Spinal cord (tissue), 10 donors: ENCODE results near the gene ZNF521. TPM values are rescaled to one million over a fixed set of nuclear protein-coding genes. Genes with fewer than 3 reads are reported as not detected.

ENCODE experiments used
- DNase-seq, 6 donors: peaks; one replicate each; pipeline versions ENCODE4 v3.0.0 to v3.0.0-alpha.2; 2013 to 2015; ENCODE audit warnings: low spot score in 6 of 6, low read depth in 4 of 6
- H3K27ac ChIP-seq: one replicate; pipeline ENCODE4 v1.5.1; 2013; ENCODE audit warnings: low read depth, low read length, control low read depth
- H3K27me3 ChIP-seq: one replicate; pipeline ENCODE4 v1.6.1; 2013; ENCODE audit warnings: low read length; ENCODE audit not compliant: control insufficient read depth, insufficient read depth
- H3K36me3 ChIP-seq: one replicate; pipeline ENCODE4 v1.6.1; 2013; ENCODE audit warnings: low read length; ENCODE audit not compliant: control insufficient read depth, insufficient read depth
- H3K4me1 ChIP-seq: one replicate; pipeline ENCODE4 v1.6.1; 2013; ENCODE audit warnings: low read length; ENCODE audit not compliant: control insufficient read depth, insufficient read depth
- H3K4me3 ChIP-seq: one replicate; pipeline ENCODE4 v1.5.1; 2013; ENCODE audit warnings: low read depth, low read length, control low read depth
- H3K9me3 ChIP-seq: one replicate; pipeline ENCODE4 v1.6.1; 2013; ENCODE audit warnings: low read length; ENCODE audit not compliant: control insufficient read depth, insufficient read depth
- WGBS: methylation state at CpG from one replicate; pipeline ENCODE4 v1.1.5; 2013; ENCODE audit warnings: missing lambda C conversion rate; ENCODE audit not compliant: insufficient coverage; 5-methylcytosine and 5-hydroxymethylcytosine counted together
- polyA plus RNA-seq, 2 donors: library from polyadenylated mRNA; unstranded; fragments of 120-200 nt; gene quantifications; one replicate each; pipeline ENCODE4 v1.2.1, GENCODE V29; 2013; ENCODE audit not compliant: insufficient read length in 2 of 2
- total RNA-seq, 2 donors: library from RNA; depleted of rRNA in 1 of 2; stranded (reverse); fragments of 120-200 nt in 1 of 2; fragments of >200 nt in 1 of 2; gene quantifications; one replicate each; pipeline versions ENCODE4 v1.2.3 to v1.2.4, GENCODE V29; 2013 to 2014
- donor health status: healthy.

The ZNF521 gene
- total and polyA plus RNA-seq, 4 donors, result 54.8 to 64.4 (median 62.1) TPM

DNA sequence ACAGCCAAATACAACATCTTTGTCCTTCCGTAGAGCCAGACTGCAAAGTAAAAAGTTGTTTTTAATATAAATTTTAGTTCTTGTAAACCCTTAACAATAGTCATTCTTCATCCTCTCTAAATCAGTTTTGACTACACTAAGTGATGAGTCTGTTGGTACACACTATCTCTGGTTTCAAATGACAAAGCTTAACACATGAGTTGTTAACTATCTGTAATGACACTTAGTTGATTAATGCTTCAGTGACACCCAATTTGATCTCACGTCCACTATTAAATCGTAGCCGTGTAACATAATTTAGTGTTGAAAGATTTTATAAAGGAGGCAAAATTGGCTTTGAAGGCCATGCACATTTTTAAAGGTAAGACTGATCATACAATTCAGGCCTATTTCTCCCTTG is 181.6 kb downstream of the ZNF521 start:
- Histone ChIP-seq H3K27ac (no peak overlapping the region), H3K36me3 (no peaks in the 10 kb centered on the region), H3K4me3 (no peak overlapping the region), H3K4me1 (no peaks in the 10 kb centered on the region), H3K27me3 (no peaks in the 10 kb centered on the region), H3K9me3 (no peaks in the 10 kb centered on the region)
- WGBS, result no CpG with 5 or more reads among the region's 4 CpGs
- DNase-seq, result no peak

DNA sequence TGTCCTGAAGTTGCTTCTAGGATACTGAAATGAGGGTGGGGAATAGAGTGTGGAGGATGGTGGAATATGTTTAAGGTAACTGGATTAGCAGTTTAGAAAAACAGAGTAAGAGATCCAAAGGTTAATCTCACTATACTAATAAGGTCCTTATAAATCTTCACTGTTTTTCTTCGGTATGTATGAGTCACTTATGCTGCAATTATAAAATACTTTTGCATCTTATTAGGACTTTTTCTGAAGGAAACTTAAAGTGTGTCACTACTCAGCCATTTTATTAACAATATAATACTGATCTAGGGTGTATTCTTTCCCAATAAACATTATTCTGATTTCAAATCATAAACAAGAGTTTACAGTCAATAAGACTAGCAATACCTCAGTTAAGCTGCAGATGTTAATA is 182.3 kb downstream of the ZNF521 start:
- Histone ChIP-seq H3K27ac (no peak overlapping the region), H3K27me3 (no peaks in the 10 kb centered on the region), H3K4me3 (no peak overlapping the region), H3K9me3 (no peaks in the 10 kb centered on the region), H3K36me3 (no peaks in the 10 kb centered on the region), H3K4me1 (peaks cover under 1% of the 10 kb centered on the region)
- WGBS, result no CpG with 5 or more reads among the region's 1 CpG
- DNase-seq, result no peak

DNA sequence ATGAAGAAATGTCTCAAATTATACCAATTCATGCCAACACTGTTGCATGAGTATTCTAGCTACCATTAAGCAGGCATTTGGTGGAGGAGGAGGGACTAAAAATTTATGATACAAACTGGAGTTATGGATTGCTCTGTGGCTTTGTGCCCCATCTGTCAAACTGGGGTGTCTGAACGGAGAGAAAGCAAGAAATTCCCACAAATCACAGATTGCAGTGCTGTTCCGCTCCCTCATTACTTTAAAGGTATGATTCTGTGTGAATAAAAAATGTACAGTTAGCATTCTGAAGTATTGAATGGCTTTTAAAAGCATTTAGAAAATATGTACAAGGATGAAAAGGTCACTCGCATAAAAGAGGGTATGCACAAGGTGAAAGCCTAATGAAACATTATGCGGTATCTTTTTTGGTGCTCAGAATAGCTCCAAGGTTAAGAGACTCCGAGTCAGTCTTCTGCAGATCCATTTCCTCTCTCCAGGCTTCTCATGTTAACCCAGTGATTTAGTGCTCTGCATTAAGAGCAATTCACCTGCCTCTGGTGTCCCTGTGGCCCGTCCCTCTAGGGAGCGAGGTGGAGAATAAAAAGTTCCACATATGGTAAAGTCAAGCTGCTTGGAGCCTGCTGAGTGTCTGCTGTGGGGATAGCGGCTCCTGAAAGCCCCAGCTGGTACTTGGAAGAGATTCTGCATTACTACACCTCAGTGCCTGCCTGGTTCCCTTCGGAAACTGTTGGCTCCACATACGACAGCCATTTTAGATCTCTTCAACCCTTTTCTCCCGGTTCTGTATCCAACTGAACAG is 184.2 kb downstream of the ZNF521 start:
- no peak overlapping the region for H3K27ac ChIP-seq
- no peaks in the 10 kb centered on the region for H3K27me3 ChIP-seq
- H3K4me3 ChIP-seq, result no peak overlapping the region
- no peaks in the 10 kb centered on the region for H3K36me3 ChIP-seq
- DNase-seq, result peak in 2 of 6 donors; percentile 86 to 88
- 50% methylated on average over 8 of the region's 11 CpGs for WGBS
- no peaks in the 10 kb centered on the region for H3K9me3 ChIP-seq
- H3K4me1 ChIP-seq, result peaks cover 7% of the 10 kb centered on the region

DNA sequence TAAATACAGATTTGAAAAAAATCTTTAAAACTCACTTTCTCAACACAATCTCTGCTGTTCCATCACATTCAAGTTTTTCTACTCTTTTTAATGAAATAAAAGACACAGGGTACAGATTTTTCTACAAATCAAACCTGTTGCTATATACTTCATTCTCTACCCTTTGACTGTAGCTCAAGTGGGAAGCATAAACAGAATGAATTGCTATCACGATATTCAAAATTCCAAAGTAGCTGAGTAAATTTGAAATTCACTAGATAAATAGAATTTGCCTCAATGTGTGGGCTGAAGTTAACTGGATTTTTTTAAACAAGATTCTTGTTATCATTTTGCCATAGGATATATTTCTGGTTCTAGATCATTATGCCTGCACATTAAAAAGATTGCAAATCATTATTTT is 185.9 kb downstream of the ZNF521 start:
- Histone ChIP-seq H3K9me3 (no peaks in the 10 kb centered on the region), H3K4me3 (no peak overlapping the region), H3K4me1 (peaks cover 7% of the 10 kb centered on the region), H3K27me3 (no peaks in the 10 kb centered on the region), H3K36me3 (no peaks in the 10 kb centered on the region), H3K27ac (no peak overlapping the region)
- no CpG with 5 or more reads among the region's 1 CpG for WGBS
- no peak for DNase-seq

DNA sequence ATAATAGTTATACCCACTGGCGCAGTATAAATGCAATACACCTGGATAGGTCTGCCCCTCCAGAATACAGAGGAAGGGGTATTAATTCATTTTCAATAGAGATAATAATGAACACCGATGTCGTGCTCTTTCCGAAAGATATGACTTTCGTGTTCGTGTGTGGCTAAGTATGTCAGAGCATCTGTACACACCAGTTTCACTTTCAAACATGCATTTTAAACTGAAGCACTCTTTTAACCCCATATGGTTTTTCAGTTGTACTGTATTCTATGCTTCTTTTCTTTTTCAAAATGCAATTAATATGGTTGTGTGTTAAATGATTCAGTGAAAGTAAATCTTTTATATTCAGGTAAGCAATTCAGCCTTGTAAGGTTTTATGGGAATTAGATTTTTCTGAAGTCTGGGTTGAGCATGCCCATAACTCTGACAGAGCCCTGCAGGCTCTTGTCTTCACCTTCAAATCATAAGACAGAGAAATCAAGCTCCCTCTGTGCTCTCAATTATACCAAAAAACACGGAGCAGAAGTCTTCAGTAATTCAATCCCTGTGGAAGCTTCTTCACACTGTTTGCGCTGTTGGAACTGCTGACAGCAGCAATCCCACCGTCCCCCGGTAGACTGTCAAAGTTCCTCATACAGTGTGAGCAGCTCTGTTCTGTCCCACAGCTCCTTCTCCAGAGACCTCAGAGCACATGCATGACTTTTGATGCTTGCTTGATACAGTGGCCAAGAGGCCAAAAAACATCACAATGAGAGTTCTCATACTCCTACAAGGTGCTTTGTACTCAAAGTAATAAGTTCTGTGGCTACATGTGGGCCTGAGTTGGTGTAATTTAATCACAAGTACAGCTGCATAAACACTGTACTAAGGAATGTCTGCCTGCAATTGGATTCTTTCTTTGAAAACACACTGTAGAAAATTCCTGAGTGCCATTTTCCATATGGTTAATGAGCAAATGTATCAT is 186.8 kb downstream of the ZNF521 start:
- Histone ChIP-seq H3K27ac (peak overlapping the region; percentile 45), H3K4me3 (peak overlapping the region; percentile 7), H3K9me3 (no peaks in the 10 kb centered on the region), H3K36me3 (no peaks in the 10 kb centered on the region), H3K4me1 (peaks cover 7% of the 10 kb centered on the region), H3K27me3 (no peaks in the 10 kb centered on the region)
- WGBS, result 47% methylated on average over 4 of the region's 10 CpGs
- peak in 1 of 6 donors; percentile 53 for DNase-seq

DNA sequence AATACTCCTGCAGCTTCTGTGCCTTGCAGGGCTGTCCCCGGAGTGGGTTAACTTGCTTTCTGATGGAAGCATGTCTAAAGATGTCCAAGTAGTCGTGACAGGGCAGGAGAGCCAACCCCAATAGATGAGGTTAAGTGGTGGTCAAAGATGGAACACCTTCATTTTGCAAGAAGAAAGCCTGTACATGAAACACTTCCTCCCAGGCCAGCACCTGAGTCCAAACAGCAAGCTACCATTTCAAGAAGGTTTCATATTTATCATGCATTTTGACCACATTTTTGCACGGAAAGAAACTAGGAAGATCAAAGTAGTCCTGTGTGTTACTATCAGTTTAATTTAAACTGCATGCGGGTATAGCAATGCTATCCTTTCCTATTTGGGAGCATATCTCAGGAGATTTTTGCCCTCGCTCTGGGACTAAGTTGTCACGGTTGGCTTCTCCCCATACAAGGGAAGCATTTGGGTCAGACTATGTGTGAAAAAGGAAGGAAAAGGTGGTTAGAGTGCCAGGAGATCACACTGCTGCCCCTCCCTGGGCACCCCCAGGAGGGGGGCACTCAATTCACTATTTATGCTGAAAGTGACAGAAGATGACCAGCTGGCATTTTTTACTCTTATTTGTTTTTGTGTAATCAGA is 187.6 kb downstream of the ZNF521 start:
- 54% methylated on average over 2 of the region's 6 CpGs for WGBS
- H3K9me3 ChIP-seq, result no peaks in the 10 kb centered on the region
- no peak overlapping the region for H3K27ac ChIP-seq
- peaks cover 7% of the 10 kb centered on the region for H3K4me1 ChIP-seq
- H3K36me3 ChIP-seq, result no peaks in the 10 kb centered on the region
- H3K27me3 ChIP-seq, result no peaks in the 10 kb centered on the region
- no peak for DNase-seq
- H3K4me3 ChIP-seq, result peak overlapping the region; percentile 7

DNA sequence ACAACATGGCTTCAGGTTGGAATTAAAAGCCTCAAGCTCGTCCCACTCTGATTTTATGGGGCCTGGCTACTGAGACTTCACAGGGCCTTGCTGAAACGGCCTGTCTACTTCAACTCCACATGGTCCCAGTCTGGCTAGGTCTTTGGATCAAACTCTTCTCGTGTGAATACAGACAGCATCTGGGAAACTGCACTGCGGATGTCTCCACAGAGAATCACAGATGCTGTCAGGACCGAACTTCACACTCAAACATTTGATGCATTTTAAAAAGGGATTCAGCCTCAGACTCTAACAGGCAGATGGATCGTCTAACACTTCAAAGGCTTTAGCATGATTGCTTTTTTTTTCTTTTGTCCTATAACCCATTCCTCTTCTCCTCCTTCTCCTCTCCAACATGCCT is 198.5 kb downstream of the ZNF521 start:
- H3K4me3 ChIP-seq, result no peak overlapping the region
- peak in 1 of 6 donors; percentile 86 for DNase-seq
- no peaks in the 10 kb centered on the region for H3K4me1 ChIP-seq
- WGBS, result 55% methylated on average over 6 of the region's 6 CpGs
- H3K9me3 ChIP-seq, result no peaks in the 10 kb centered on the region
- H3K36me3 ChIP-seq, result no peaks in the 10 kb centered on the region
- no peak overlapping the region for H3K27ac ChIP-seq
- no peaks in the 10 kb centered on the region for H3K27me3 ChIP-seq

DNA sequence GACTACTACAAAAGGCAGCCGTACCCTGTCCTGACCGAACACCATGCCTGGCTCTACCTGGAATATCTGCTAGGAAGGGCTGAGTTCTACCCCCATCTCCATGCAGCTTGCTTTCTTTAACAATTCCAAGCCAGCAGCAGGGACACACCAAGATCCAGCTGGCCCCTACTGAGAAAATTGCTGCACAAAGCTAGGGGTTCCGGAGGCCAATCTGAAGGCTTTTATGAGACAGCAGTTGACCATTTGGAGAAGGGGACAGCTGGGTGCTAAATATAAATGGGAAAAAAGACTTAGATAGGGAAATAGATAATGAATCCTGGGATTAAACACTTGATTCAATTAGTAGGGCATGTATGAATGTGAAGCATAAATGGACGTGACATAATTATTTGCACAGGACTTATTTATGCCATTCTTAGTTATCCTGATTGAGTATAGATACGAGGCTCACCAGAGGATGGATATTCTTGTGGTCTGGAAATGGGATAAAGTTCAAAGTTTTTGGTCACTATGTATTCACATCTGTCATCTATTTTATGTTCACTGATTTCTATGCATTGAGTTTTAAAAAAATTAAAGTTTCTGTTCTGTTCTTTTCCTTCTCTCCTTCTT is 204.0 kb downstream of the ZNF521 start:
- no peaks in the 10 kb centered on the region for H3K36me3 ChIP-seq
- H3K4me1 ChIP-seq, result peaks cover 6% of the 10 kb centered on the region
- DNase-seq, result no peak
- H3K27me3 ChIP-seq, result no peaks in the 10 kb centered on the region
- H3K9me3 ChIP-seq, result no peaks in the 10 kb centered on the region
- H3K4me3 ChIP-seq, result no peak overlapping the region
- 77% methylated on average over 3 of the region's 5 CpGs for WGBS
- H3K27ac ChIP-seq, result no peak overlapping the region

DNA sequence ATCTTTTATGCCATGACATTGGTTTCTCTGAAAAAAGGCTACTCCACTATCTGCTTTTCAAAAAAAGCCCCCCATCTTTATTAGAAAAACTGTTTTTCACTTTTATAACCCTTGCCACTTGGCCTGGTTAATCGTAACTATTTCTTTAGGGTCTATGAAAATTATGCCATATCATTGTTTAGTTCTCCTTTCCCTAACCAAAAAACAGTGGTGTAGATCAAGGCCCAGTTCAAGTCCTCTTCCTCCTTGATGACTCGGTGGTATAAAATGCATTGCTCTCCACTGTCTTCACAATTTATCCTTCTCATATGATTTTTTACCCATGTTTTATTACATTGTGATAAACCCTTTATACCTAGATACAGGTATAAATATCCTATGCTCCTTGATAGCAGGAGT is 205.5 kb downstream of the ZNF521 start:
- H3K27me3 ChIP-seq, result no peaks in the 10 kb centered on the region
- no peak overlapping the region for H3K27ac ChIP-seq
- H3K9me3 ChIP-seq, result no peaks in the 10 kb centered on the region
- no CpG with 5 or more reads among the region's 2 CpGs for WGBS
- H3K4me3 ChIP-seq, result no peak overlapping the region
- H3K36me3 ChIP-seq, result no peaks in the 10 kb centered on the region
- no peak for DNase-seq
- H3K4me1 ChIP-seq, result peaks cover 6% of the 10 kb centered on the region
